Uterus (tissue), 4 donors: Measurements from ENCODE around the gene BTBD19. TPM values are rescaled to one million over a fixed set of nuclear protein-coding genes. Genes with fewer than 3 reads are reported as not detected.

Experiments used
- DNase-seq, 2 donors: peaks; one replicate each; pipeline ENCODE4 v3.0.0-alpha.2; 2019 to 2020
- H3K27ac ChIP-seq, 2 donors: fragments of 200-600 bp; sonication (generic); 1 replicate in 1 of 2; 2 replicates in 1 of 2; pipeline ENCODE4 v1.5.1; 2016 to 2018
- H3K27me3 ChIP-seq, 2 donors: fragments of 200-600 bp; sonication (generic); one replicate each; pipeline ENCODE4 v1.5.1; 2018 to 2019; ENCODE audit warnings: control low read depth in 1 of 2
- H3K36me3 ChIP-seq, 2 donors: fragments of 200-600 bp; sonication (generic); one replicate each; pipeline ENCODE4 v1.5.1; 2019; ENCODE audit warnings: control low read depth in 1 of 2
- H3K4me1 ChIP-seq, 2 donors: fragments of 200-600 bp; sonication (generic); one replicate each; pipeline ENCODE4 v1.5.1; 2018 to 2019; ENCODE audit warnings: control low read depth in 1 of 2
- H3K4me3 ChIP-seq, 2 donors: fragments of 200-600 bp; sonication (generic); 1 replicate in 1 of 2; 2 replicates in 1 of 2; pipeline ENCODE4 v1.5.1; 2018 to 2019; ENCODE audit warnings: mild to moderate bottlenecking in 1 of 2
- H3K9me3 ChIP-seq, 2 donors: fragments of 200-600 bp; sonication (generic); one replicate each; pipeline ENCODE4 v1.5.1; 2019; ENCODE audit warnings: control low read depth in 1 of 2
- POLR2A ChIP-seq, 2 donors: fragments of 450-650 bp; IDR thresholded peaks; one replicate each; pipeline ENCODE4 v1.6.1; 2016; ENCODE audit warnings: antibody characterized with exemption in 2 of 2, mild to moderate bottlenecking in 1 of 2, moderate library complexity in 1 of 2
- intact Hi-C: fragments of 100-400 bp; cut with DNase I; formaldehyde crosslinking; loops from one replicate; pipeline ENCODE4 v1.15.1; 2023; ENCODE audit warnings: low total_unique reads
- total RNA-seq, 4 donors: library from RNA; depleted of rRNA in 3 of 4; stranded (reverse); fragments of >200 nt in 3 of 4; gene quantifications; one replicate each; pipeline versions ENCODE4 v1.1.0 to v1.2.4, GENCODE V29; 2014 to 2023
- TF ChIP-seq, protein P1 (sequence below), 4 experiments: fragments of 200-600 bp in 2 of 4; fragments of 450-650 bp in 2 of 4; sonication (generic) in 2 of 4; IDR thresholded peaks; one replicate each; pipeline ENCODE4 v1.5.1; 2016 to 2019; ENCODE audit warnings: antibody characterized with exemption in 4 of 4, mild to moderate bottlenecking in 2 of 4, moderate library complexity in 1 of 4
- donor health status: DM: yes; HTN: yes; CAD: no.

BTBD19 gene
- total RNA-seq, 4 donors from 2014 or later: 3.8 to 41.9 (median 6.6) TPM

- DNase-seq: no peak
- Histone ChIP-seq H3K9me3 (no peaks in the 10 kb centered on the region), H3K27me3 (no peaks in the 10 kb centered on the region), H3K27ac (peak overlapping the region; percentile 94 to 99), H3K4me3 (peak overlapping the region; percentile 53 to 71), H3K4me1 (peaks cover 0 to 3% of the 10 kb centered on the region in 2 donors), H3K36me3 (no peaks in the 10 kb centered on the region)
- intact Hi-C loops: no loop called here
- TF ChIP-seq, protein P1, sequence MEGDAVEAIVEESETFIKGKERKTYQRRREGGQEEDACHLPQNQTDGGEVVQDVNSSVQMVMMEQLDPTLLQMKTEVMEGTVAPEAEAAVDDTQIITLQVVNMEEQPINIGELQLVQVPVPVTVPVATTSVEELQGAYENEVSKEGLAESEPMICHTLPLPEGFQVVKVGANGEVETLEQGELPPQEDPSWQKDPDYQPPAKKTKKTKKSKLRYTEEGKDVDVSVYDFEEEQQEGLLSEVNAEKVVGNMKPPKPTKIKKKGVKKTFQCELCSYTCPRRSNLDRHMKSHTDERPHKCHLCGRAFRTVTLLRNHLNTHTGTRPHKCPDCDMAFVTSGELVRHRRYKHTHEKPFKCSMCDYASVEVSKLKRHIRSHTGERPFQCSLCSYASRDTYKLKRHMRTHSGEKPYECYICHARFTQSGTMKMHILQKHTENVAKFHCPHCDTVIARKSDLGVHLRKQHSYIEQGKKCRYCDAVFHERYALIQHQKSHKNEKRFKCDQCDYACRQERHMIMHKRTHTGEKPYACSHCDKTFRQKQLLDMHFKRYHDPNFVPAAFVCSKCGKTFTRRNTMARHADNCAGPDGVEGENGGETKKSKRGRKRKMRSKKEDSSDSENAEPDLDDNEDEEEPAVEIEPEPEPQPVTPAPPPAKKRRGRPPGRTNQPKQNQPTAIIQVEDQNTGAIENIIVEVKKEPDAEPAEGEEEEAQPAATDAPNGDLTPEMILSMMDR (IDR thresholded peaks at IDR 0.05): no peak
- TF ChIP-seq POLR2A (IDR thresholded peaks at IDR 0.05): no peak
Measured at GRCh38 chr1:44819196-44819607, 10.9 kb downstream of the BTBD19 start.

GRCh38 chr1:44819608-44820327, 11.4 kb downstream of the BTBD19 start:
- DNase-seq: peak; percentile 78 to 83
- Histone ChIP-seq H3K4me1 (peaks cover 0 to 3% of the 10 kb centered on the region in 2 donors), H3K27ac (peak overlapping the region; percentile 94 to 99), H3K36me3 (no peaks in the 10 kb centered on the region), H3K9me3 (no peaks in the 10 kb centered on the region), H3K4me3 (peak overlapping the region; percentile 53 to 71), H3K27me3 (no peaks in the 10 kb centered on the region)
- peak; percentile 67 to 76 for TF ChIP-seq POLR2A (IDR thresholded peaks at IDR 0.05)
- TF ChIP-seq, protein P1 (IDR thresholded peaks at IDR 0.05): peak in 2 of 4 experiments; percentile 5 to 24
- intact Hi-C loops: no loop called here

GRCh38 chr1:44820328-44821239, 12.3 kb downstream of the BTBD19 start:
- intact Hi-C loops: no loop called here
- Histone ChIP-seq H3K36me3 (no peaks in the 10 kb centered on the region), H3K4me3 (peak overlapping the region; percentile 53 to 71), H3K27me3 (no peaks in the 10 kb centered on the region), H3K4me1 (peaks cover 0 to 3% of the 10 kb centered on the region in 2 donors), H3K27ac (peak overlapping the region; percentile 94 to 99), H3K9me3 (no peaks in the 10 kb centered on the region)
- DNase-seq: no peak
- TF ChIP-seq, protein P1 (IDR thresholded peaks at IDR 0.05): no peak
- no peak for TF ChIP-seq POLR2A (IDR thresholded peaks at IDR 0.05)

- Histone ChIP-seq H3K27ac (peak overlapping the region; percentile 94 to 99), H3K36me3 (no peaks in the 10 kb centered on the region), H3K4me3 (no peak overlapping the region), H3K27me3 (no peaks in the 10 kb centered on the region), H3K9me3 (no peaks in the 10 kb centered on the region), H3K4me1 (peaks cover 0 to 3% of the 10 kb centered on the region in 2 donors)
- DNase-seq: no peak
- intact Hi-C loops: no loop called here
- no peak for TF ChIP-seq POLR2A (IDR thresholded peaks at IDR 0.05)
- TF ChIP-seq, protein P1 (IDR thresholded peaks at IDR 0.05): no peak
Measured at GRCh38 chr1:44821240-44821715, 13.0 kb downstream of the BTBD19 start.
